HAP-1 (cell line): ENCODE results near the gene FBXW8.
A peak's percentile ranks its signal among the peaks of the same experiment; 100 is the strongest.

Experiments
- DNase-seq, 2 experiments: peaks; one replicate each; pipeline ENCODE4 v3.0.0-alpha.2; 2016 to 2020; ENCODE audit warnings: low spot score in 2 of 2
- H3K27me3 ChIP-seq: fragments of 250-450 bp; sonication (Bioruptor Pico); 2 replicates; pipeline ENCODE4 v1.5.1; 2020; ENCODE audit warnings: low read depth, mild to moderate bottlenecking, moderate library complexity
- H3K36me3 ChIP-seq: fragments of 250-450 bp; sonication (Bioruptor Pico); replicated peaks from 2 replicates; pipeline ENCODE4 v1.5.1; 2020; ENCODE audit warnings: mild to moderate bottlenecking
- H3K4me1 ChIP-seq: fragments of 250-450 bp; sonication (Bioruptor Pico); 2 replicates; pipeline ENCODE4 v1.5.1; 2020; ENCODE audit warnings: mild to moderate bottlenecking
- H3K4me3 ChIP-seq: fragments of 250-450 bp; sonication (Bioruptor Pico); 2 replicates; pipeline ENCODE4 v1.5.1; 2020; ENCODE audit warnings: mild to moderate bottlenecking, moderate library complexity
- H3K9me3 ChIP-seq: fragments of 250-450 bp; sonication (Bioruptor Pico); 2 replicates; pipeline ENCODE4 v1.5.1; 2020; ENCODE audit warnings: mild to moderate bottlenecking, moderate library complexity
- in situ Hi-C: fragments of 300-500 bp; cut with MboI; formaldehyde crosslinking; loops from 3 replicates; pipeline ENCODE4 v1.14.3; 2020; ENCODE audit warnings: low sequenced_read_pairs, inconsistent platforms, mixed read lengths

Gene FBXW8

DNA sequence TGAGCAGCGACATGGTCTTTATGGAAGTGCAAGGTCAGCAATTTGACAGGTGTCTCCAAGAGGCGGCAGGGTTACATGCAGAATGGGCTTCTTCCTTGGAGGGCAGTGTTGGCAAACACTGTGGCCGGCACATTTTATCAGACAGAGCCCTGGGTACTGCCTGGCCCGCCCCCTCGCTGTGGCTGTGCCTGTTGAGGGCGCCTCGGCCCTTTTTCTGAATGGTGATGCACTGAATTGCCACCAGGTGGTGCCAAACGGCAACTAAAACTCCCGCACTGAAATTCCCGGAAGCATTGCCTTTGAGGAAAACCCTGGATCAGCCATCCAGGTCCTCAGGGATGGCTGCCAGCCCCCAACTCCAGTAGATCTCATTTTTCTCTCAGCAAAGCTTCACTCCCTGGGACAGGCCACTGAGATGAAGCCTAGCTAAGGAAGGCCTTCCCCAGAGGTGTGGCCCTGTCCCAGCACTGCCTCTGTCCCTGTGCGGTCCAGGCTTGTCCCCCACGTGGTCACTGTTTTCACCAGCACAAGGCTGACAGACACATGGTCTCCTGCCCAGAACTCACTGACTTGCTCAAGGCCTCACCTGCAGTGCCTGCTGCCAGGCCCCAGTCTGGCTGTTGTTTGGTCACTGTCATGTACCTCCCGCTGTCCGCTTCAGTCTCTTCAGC is 114.9 kb downstream of the FBXW8 start:
- peak; percentile 73 to 80 for DNase-seq
- in situ Hi-C loops: loop anchor here (5.0 kb wide), 1 partner anchor 92 kb away; no protein-coding TSS in a partner anchor
- H3K4me3 ChIP-seq: no peak overlapping the region
- peaks cover 30% of the 10 kb centered on the region for H3K36me3 ChIP-seq
- H3K9me3 ChIP-seq: no peaks in the 10 kb centered on the region
- no peaks in the 10 kb centered on the region for H3K27me3 ChIP-seq
- no peaks in the 10 kb centered on the region for H3K4me1 ChIP-seq

DNA sequence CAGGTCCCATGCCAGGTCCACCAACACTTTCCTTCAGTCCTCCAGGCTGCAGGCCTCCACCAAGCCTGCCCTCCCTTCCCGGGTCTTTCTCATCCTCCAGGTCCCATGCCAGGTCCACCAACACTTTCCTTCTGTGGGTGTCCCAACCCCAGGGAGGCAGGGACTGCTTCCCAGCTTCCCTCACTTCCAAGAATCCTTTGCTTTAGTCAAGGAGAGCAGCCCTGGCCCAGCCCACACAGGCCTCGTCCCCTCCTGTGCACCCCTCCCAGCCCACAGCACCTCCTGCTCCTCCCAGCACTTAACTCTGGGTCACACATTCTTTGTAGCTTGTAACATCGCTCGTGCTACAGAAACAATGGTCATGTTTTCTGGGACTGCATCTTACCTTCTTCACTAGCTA is 115.6 kb downstream of the FBXW8 start:
- no peak overlapping the region for H3K4me3 ChIP-seq
- peaks cover 30% of the 10 kb centered on the region for H3K36me3 ChIP-seq
- H3K9me3 ChIP-seq: no peaks in the 10 kb centered on the region
- in situ Hi-C loops: loop anchor here (5.0 kb wide), 1 partner anchor 91 kb away; no protein-coding TSS in a partner anchor
- no peaks in the 10 kb centered on the region for H3K27me3 ChIP-seq
- no peak for DNase-seq
- no peaks in the 10 kb centered on the region for H3K4me1 ChIP-seq

DNA sequence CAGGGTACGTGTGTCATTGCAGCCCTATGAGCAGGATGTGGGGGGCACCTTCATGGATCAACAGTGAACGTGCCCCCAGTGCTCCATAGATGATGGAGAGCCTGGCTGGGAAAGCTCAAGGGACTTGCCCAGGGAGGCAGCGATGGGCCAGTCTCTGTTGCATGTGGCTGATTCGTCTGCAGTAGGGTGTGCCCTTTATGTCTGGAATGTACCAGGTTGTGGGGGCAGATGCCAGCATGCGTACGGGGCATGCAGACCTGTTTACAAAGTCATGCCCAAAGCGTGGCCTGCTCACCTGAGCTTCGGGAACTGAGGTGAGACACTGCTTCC is 116.1 kb downstream of the FBXW8 start:
- no peak for DNase-seq
- Histone ChIP-seq H3K9me3 (no peaks in the 10 kb centered on the region), H3K36me3 (peaks cover 30% of the 10 kb centered on the region), H3K27me3 (no peaks in the 10 kb centered on the region), H3K4me1 (no peaks in the 10 kb centered on the region), H3K4me3 (no peak overlapping the region)
- in situ Hi-C loops: loop anchor here (5.0 kb wide), 1 partner anchor 90 kb away; no protein-coding TSS in a partner anchor

DNA sequence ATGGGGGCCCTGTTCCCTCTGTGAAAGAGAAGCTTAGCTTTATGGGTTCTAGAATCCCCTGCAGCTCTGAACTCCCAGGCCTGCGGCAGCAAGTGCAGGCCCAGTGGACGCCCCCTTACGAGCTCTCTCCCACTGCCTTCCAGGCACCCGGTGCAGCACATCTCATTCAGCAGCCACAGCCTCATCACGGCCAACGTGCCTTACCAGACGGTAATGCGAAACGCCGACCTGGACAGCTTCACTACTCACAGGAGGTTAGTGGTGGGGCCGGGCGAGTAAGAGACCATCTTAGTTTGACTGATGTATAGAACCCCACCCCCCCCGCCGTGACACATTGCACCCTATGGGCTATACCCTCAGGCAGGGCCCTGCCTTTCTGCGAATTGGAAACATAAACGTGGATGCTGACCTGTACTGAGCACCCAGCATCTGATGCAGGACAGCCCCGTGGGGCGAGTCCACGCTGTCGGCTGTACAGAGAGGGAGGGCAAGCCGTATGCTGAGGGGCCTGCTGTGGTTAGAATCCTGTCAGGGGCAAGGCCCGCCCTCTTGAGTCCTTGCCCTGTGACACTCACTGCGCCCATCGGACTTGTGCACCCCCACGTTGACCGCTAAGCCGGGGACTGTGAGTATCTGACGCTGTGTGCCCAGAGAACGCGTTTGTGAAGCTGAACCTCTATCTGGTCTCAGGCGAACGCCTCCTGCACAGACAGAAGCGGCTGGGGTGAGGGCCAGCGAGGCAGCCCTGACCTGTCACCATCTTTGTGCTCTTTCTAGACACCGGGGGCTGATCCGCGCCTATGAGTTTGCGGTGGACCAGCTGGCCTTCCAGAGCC is 116.7 kb downstream of the FBXW8 start:
- no peak for DNase-seq
- Histone ChIP-seq H3K9me3 (no peaks in the 10 kb centered on the region), H3K36me3 (peaks cover 30% of the 10 kb centered on the region), H3K27me3 (no peaks in the 10 kb centered on the region), H3K4me1 (no peaks in the 10 kb centered on the region), H3K4me3 (no peak overlapping the region)
- in situ Hi-C loops: loop anchor here (5.0 kb wide), 1 partner anchor 90 kb away; no protein-coding TSS in a partner anchor

DNA sequence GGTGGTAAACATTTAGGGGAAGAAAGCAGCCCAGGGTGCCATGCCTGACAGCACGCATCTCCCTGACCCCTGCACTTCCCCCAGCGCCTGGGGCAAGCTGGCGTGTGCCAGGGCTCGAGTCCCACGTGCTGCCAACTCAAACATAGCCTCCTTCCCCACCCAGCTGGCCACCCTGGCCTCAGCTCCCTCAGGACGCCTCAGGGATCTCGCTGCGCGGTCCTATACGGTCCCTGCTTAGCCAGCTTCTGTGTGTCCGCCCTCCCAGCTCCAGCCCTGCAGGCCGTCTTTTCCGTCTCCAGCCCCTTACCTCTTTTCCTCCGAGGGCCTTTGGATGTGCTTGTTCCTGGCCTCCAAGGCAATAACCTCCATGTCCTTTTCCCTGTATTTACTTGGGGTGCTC is 117.5 kb downstream of the FBXW8 start:
- in situ Hi-C loops: loop anchor here (5.0 kb wide), 1 partner anchor 89 kb away; no protein-coding TSS in a partner anchor
- no peak for DNase-seq
- no peaks in the 10 kb centered on the region for H3K4me1 ChIP-seq
- H3K36me3 ChIP-seq: peaks cover 30% of the 10 kb centered on the region
- no peaks in the 10 kb centered on the region for H3K9me3 ChIP-seq
- H3K27me3 ChIP-seq: no peaks in the 10 kb centered on the region
- H3K4me3 ChIP-seq: no peak overlapping the region

DNA sequence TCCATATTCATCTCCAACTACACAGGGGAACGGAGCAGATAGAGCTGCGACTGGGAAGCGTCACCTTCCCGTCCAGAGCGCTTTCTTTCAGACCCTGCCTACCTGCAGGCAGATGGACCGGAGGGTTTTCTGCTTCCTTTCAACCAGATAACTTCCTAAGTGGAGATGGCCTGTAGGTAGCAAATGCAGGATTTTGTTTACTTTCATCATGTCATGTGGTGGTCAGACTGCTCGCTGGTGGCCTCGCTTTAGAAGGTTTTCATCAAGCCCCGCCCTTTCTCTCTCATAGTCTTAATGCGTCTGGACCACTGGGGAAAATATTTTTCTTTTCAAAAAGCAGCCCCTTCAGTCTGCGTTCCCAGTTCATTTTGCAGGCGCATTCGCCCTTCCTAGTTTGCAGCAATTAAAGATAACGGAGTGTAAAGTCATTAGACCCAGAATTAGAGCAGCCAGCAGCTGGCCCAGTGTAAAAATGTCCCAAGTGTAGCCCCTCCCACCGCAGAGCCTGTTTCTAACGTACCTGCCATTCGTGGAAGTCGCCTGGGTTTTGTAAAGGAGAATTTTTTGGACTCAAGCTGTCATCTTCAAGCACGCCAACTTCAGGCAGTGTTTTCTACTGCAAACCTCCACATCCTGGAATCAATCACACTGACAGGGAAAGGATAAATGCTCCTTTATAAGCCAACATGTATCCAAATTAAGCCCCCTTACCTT is 119.6 kb downstream of the FBXW8 start:
- no peaks in the 10 kb centered on the region for H3K4me1 ChIP-seq
- no peak overlapping the region for H3K4me3 ChIP-seq
- in situ Hi-C loops: no loop called here
- DNase-seq: no peak
- H3K9me3 ChIP-seq: no peaks in the 10 kb centered on the region
- no peaks in the 10 kb centered on the region for H3K27me3 ChIP-seq
- peaks cover 21% of the 10 kb centered on the region for H3K36me3 ChIP-seq

DNA sequence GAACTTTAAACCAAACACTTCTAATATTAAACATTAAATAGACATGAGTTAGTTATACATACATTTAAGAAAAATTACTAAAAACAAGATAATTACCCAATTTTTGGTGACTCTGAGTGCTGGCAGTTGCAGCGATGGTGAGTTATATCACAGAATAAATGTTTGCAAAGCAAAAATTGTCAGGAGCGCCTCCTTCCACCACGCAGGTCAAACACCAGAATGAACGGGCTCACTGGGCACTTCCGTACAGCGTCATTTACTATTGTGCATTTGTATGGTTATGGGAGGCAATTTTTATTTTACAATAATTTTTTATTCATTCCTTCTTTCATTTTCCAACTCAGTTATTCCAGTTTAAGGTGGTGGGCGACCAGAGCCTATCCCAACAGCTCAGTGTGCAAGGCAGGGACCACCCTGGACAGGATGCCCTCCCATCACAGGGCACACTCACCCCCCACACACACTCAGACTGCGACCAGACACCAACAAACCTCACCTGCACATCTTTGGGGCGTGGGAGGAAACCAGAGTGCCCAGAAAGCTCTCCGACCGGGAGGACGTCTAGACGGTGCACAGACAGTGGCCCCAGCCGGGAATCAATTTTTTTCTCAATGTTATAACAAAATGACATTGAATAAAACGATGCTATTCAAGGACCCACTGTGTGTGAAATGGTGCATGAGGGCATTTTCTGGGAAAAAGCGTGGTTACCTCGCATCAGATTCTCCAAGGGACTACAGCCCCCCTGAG is 121.3 kb downstream of the FBXW8 start:
- Histone ChIP-seq H3K9me3 (no peaks in the 10 kb centered on the region), H3K4me3 (no peak overlapping the region), H3K27me3 (no peaks in the 10 kb centered on the region), H3K36me3 (peaks cover 10% of the 10 kb centered on the region), H3K4me1 (no peaks in the 10 kb centered on the region)
- no peak for DNase-seq
- in situ Hi-C loops: no loop called here

DNA sequence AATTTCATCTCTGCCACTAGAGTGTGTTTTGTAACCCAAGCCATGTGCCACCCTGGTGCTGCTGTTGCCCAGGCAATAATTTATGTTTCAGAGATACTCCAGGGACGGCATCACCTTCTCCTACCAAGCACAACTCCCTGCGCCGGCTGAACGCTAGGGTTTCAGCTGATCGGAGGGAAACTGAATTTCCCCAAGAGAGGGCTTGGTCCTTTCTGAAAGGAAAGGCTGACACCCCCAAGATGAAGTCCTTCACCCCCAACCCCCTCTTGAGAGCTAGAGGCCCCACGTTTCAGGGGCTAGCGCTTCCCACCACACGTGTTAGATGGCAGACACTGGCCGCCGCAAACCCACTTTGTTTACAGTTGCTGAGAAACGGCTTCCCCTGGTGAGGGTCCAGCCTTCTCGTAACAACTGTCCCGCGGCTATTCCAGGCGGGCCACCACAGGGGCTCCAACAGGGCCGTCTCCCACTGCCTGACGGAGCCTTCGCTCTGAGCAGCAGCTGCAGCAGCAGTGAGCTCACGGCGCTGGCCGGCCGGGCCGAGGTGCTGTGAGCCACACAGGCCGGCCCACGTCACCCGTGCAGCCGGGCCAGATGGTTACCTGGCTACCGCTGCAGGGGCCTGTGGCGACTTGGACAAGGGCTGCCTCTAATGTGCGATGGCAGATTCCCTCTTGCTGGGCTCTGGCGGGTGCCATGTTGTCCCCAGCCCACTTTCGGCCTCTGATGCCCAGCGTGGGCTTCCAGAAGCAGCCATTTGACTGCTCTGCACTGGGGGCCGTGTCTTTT is 122.0 kb downstream of the FBXW8 start:
- in situ Hi-C loops: no loop called here
- no peaks in the 10 kb centered on the region for H3K27me3 ChIP-seq
- H3K9me3 ChIP-seq: no peaks in the 10 kb centered on the region
- H3K36me3 ChIP-seq: peaks cover 3% of the 10 kb centered on the region
- no peak overlapping the region for H3K4me3 ChIP-seq
- DNase-seq: no peak
- no peaks in the 10 kb centered on the region for H3K4me1 ChIP-seq

DNA sequence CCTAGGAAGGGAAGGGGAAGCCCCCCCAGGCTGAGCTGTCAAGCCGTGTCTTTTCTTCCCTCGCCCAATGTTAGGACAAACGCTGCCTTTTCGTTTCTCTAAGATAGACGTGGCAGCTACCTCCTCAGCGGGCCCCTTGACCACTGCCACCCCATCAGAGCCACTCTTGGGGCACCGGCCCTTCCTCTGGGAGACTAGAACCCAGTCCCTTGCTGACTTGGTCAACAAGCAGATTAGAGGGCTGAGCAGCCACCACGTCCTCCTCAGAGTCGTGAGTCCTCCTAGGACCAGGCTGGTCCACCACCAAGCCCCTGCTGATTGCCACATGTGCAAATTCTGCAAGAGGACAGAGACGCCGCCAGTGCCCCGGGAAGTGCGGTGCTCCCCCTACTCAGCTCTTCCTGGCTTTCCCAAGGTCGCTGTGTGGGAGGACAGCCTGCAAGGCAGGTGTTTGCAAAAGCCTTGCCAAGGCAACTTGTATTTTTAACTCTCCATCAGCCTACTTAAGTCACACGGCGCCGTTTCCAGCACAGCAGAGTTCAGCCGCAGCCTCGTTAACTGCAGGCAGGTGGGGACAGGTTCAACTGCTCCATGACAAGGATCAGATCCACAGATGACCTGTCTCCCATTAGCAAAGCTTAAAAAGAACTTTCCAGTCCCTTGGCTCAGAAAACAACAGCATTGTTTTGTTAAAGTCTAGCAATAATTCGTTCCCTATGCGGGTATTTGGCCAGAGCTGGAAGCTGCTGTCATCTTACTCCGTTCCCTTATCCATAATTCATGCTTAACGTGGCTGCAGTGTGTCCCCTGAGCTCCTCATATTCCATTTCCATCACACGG is 122.9 kb downstream of the FBXW8 start:
- H3K9me3 ChIP-seq: no peaks in the 10 kb centered on the region
- no peak for DNase-seq

DNA sequence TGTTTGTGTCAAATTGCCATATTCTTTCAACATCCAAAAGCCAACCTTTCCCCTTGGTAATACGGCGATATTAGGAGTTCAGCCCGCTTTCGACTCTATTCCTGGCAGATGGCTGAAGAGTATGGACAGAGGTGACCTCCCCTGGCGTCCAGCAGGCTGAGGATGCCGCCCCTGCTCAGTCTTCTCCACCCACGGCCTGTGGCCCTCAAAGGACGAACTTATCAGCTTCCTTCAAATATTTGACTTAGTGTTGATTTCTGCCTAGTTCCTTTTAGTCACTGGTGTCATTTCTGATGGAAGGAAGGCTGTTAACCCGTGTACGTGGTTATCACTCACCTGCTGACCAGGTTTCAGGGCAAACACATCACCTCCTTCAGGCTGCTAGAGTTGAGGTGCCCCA is 123.5 kb downstream of the FBXW8 start:
- no peak for DNase-seq
- Histone ChIP-seq H3K9me3 (no peaks in the 10 kb centered on the region), H3K4me1 (no peaks in the 10 kb centered on the region), H3K4me3 (no peak overlapping the region), H3K27me3 (no peaks in the 10 kb centered on the region), H3K36me3 (no peaks in the 10 kb centered on the region)
- in situ Hi-C loops: no loop called here

More for the DNA sequence above, 122.9 kb downstream of the FBXW8 start:
- in situ Hi-C loops: no loop called here
- H3K4me3 ChIP-seq: no peak overlapping the region
- H3K27me3 ChIP-seq: no peaks in the 10 kb centered on the region
- no peaks in the 10 kb centered on the region for H3K4me1 ChIP-seq
- no peaks in the 10 kb centered on the region for H3K36me3 ChIP-seq

DNA sequence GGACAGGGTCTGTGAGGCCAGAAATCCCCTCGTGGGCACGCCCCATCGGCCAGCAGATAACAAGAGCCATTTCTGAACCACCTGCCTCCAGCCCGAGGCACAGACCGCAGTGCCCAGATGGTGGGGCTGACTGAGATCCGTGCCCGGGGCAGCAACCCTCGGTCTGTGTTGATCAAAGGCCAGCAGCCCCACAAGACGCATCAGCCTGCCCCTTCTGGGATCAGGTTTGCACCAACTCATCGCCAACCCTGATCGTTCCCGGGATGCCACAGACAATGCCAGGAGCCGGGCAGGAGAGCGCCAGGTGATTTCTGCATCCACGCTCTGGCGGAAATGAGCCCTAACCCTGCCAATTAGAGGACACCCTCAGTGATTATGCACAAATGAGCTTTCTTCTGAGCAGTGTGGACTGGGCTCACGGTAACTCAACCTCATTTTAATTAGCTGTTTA is 124.0 kb downstream of the FBXW8 start:
- Histone ChIP-seq H3K27me3 (no peaks in the 10 kb centered on the region), H3K4me3 (no peak overlapping the region), H3K36me3 (no peaks in the 10 kb centered on the region), H3K9me3 (no peaks in the 10 kb centered on the region), H3K4me1 (no peaks in the 10 kb centered on the region)
- in situ Hi-C loops: no loop called here
- no peak for DNase-seq

DNA sequence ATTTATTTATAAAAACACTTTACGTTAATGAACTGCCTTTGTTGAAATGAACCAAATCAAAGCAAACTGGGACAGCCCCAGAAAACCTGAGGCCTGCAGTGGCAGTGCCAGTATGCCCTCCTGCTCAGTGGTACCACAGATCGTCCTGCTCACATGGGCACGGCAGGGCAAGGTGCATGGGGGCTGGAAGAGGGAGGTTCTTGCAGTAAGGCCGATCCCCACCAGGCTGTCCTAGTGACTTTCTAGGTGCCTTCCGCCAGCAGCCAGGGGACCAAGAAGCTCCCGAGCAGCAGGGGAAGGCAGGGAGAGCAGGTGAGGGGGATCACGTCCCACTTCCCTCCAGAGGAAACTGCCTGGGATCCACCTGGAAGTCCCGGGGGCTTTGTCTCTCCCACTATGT is 124.5 kb downstream of the FBXW8 start:
- H3K4me3 ChIP-seq: no peak overlapping the region
- in situ Hi-C loops: no loop called here
- H3K27me3 ChIP-seq: no peaks in the 10 kb centered on the region
- DNase-seq: no peak
- no peaks in the 10 kb centered on the region for H3K4me1 ChIP-seq
- no peaks in the 10 kb centered on the region for H3K36me3 ChIP-seq
- no peaks in the 10 kb centered on the region for H3K9me3 ChIP-seq
